Osteoblast (primary cell): ENCODE measurements around the gene ADAMTS10. TPM values are rescaled to one million over a fixed set of nuclear protein-coding genes. Genes with fewer than 3 reads are reported as not detected.
"Not testable (repeated sequence)": the region's sequence is repeated elsewhere in the genome, so short reads cannot be mapped to it uniquely, and the experiment has no call there.

Experiments used
- DNase-seq: peaks from one replicate; pipeline ENCODE4 v3.0.0; 2011; ENCODE audit warnings: low spot score, mixed read lengths; ENCODE audit not compliant: insufficient read length; ENCODE audit errors: missing footprints
- H2AFZ ChIP-seq: 2 replicates; pipeline ENCODE4 v1.6.0; 2011; ENCODE audit warnings: mild to moderate bottlenecking, low read length
- H3K27ac ChIP-seq: 2 replicates; pipeline ENCODE4 v1.5.1; 2011; ENCODE audit warnings: mild to moderate bottlenecking, low read depth, low read length, moderate library complexity
- H3K27me3 ChIP-seq: 2 replicates; pipeline ENCODE4 v1.6.0; 2012; ENCODE audit warnings: mild to moderate bottlenecking, control low read depth, inconsistent platforms, low read length, moderate library complexity; ENCODE audit not compliant: insufficient read depth
- H3K36me3 ChIP-seq: 2 replicates; pipeline ENCODE4 v1.5.1; 2011; ENCODE audit warnings: mild to moderate bottlenecking, low read length, control low read depth, moderate library complexity; ENCODE audit not compliant: insufficient read depth
- H3K4me1 ChIP-seq: 2 replicates; pipeline ENCODE4 v1.5.1; 2011; ENCODE audit warnings: mild to moderate bottlenecking, low read length, control low read depth, moderate library complexity; ENCODE audit not compliant: insufficient read depth
- H3K4me2 ChIP-seq: 2 replicates; pipeline ENCODE4 v1.6.0; 2011; ENCODE audit warnings: mild to moderate bottlenecking, low read length; ENCODE audit not compliant: insufficient read depth
- H3K4me3 ChIP-seq: fragments of 200-600 bp; sonication (generic); 3 replicates; pipeline ENCODE4 v1.5.1; 2012; ENCODE audit warnings: mild to moderate bottlenecking, low read length, inconsistent platforms; ENCODE audit not compliant: insufficient read depth
- H3K79me2 ChIP-seq: 2 replicates; pipeline ENCODE4 v1.6.0; 2012; ENCODE audit warnings: mild to moderate bottlenecking, low read length, control low read depth, inconsistent platforms; ENCODE audit not compliant: insufficient read depth
- H3K9me3 ChIP-seq: 2 replicates; pipeline ENCODE4 v1.5.1; 2011; ENCODE audit warnings: low read depth, low read length, control low read depth
- H4K20me1 ChIP-seq: 2 replicates; pipeline ENCODE4 v1.6.0; 2012; ENCODE audit warnings: mild to moderate bottlenecking, low read length, control low read depth; ENCODE audit not compliant: insufficient read depth
- CTCF ChIP-seq: IDR thresholded peaks from 2 replicates; pipeline ENCODE4 v1.5.1; 2011; ENCODE audit warnings: mild to moderate bottlenecking, low read depth, low read length, moderate library complexity; ENCODE audit errors: extremely low read depth
- total RNA-seq: library from RNA; depleted of rRNA; stranded (reverse); fragments of >200 nt; gene quantifications from 2 replicates; pipeline ENCODE4 v1.2.3, GENCODE V29; 2012

ADAMTS10 gene
- total RNA-seq, 1 donor, result 49.6 TPM

GRCh38 chr19:8622886-8623285 is 12.4 kb upstream of the ADAMTS10 start:
- H3K27ac ChIP-seq, DNase-seq, H3K4me2 ChIP-seq, H3K9me3 ChIP-seq, H3K27me3 ChIP-seq, H3K4me1 ChIP-seq, H3K36me3 ChIP-seq, H4K20me1 ChIP-seq, H3K4me3 ChIP-seq, H3K79me2 ChIP-seq, H2AFZ ChIP-seq: not testable (repeated sequence)
- peak; percentile 29 for TF ChIP-seq CTCF

GRCh38 chr19:8618751-8619150 is 8.2 kb upstream of the ADAMTS10 start:
- Histone ChIP-seq H4K20me1 (no peaks in the 10 kb centered on the region), H3K36me3 (no peaks in the 10 kb centered on the region), H3K9me3 (no peaks in the 10 kb centered on the region), H3K4me3 (no peak overlapping the region), H2AFZ (no peak overlapping the region), H3K4me1 (peaks cover 5% of the 10 kb centered on the region), H3K4me2 (no peak overlapping the region), H3K27me3 (no peaks in the 10 kb centered on the region), H3K27ac (no peak overlapping the region), H3K79me2 (no peaks in the 10 kb centered on the region)
- TF ChIP-seq CTCF, result no peak
- no peak for DNase-seq

- H3K9me3 ChIP-seq, result no peaks in the 10 kb centered on the region
- H2AFZ ChIP-seq, result no peak overlapping the region
- H3K4me3 ChIP-seq, result no peak overlapping the region
- H3K27me3 ChIP-seq, result no peaks in the 10 kb centered on the region
- no peak for TF ChIP-seq CTCF
- no peaks in the 10 kb centered on the region for H3K36me3 ChIP-seq
- H3K4me2 ChIP-seq, result no peak overlapping the region
- H3K27ac ChIP-seq, result no peak overlapping the region
- no peak for DNase-seq
- no peaks in the 10 kb centered on the region for H3K79me2 ChIP-seq
- peaks cover 5% of the 10 kb centered on the region for H3K4me1 ChIP-seq
- H4K20me1 ChIP-seq, result no peaks in the 10 kb centered on the region
These were observed 7.5 kb upstream of the ADAMTS10 start for GRCh38 chr19:8617984-8618383.

GRCh38 chr19:8617325-8617724 is 6.8 kb upstream of the ADAMTS10 start:
- not testable (repeated sequence) for H3K4me1 ChIP-seq

More at GRCh38 chr19:8617325-8617724, 6.8 kb upstream of the ADAMTS10 start:
- H3K9me3 ChIP-seq, H2AFZ ChIP-seq, H3K4me3 ChIP-seq, H3K27ac ChIP-seq, H3K27me3 ChIP-seq, H3K4me2 ChIP-seq, DNase-seq, H4K20me1 ChIP-seq, H3K36me3 ChIP-seq, H3K79me2 ChIP-seq: not testable (repeated sequence)
